22Rv1 (cell line): ENCODE data around the gene XRCC2.
"Not testable (repeated sequence)": the region's sequence is repeated elsewhere in the genome, so short reads cannot be mapped to it uniquely, and the experiment has no call there.

Experiments
- CTCF ChIP-seq: fragments of 450-650 bp; IDR thresholded peaks from 2 replicates; pipeline ENCODE4 v1.5.1; 2017; ENCODE audit warnings: mild to moderate bottlenecking
- ZFX ChIP-seq: fragments of 450-650 bp; IDR thresholded peaks from 2 replicates; pipeline ENCODE4 v1.6.1; 2017; ENCODE audit warnings: antibody characterized with exemption, borderline replicate concordance

GRCh38 chr7:152628772-152629171, 47.2 kb downstream of the XRCC2 start:
- TF ChIP-seq CTCF, ZFX: not testable (repeated sequence)
